GM10248 (cell line): ENCODE measurements around the gene HSPG2.
"Not testable (repeated sequence)": the region's sequence is repeated elsewhere in the genome, so short reads cannot be mapped to it uniquely, and the experiment has no call there.

Experiments
- CTCF ChIA-PET: fragments of 300-600 bp; sonication (Branson Sonifier 250); formaldehyde crosslinking; extraction: SDS; loops from one replicate; lab custom pipeline; 2021; ENCODE audit warnings: antibody characterized with exemption; lab: Yijun Ruan, JAX
- POLR2A ChIA-PET: fragments of 350-650 bp; sonication (Branson Sonifier 250); formaldehyde crosslinking; extraction: SDS; loops from one replicate; lab custom pipeline; 2020; ENCODE audit warnings: antibody characterized with exemption; lab: Yijun Ruan, JAX
- DNase-seq: peaks from one replicate; pipeline ENCODE4 v3.0.0; 2012; ENCODE audit errors: extremely low spot score
- TF ChIP-seq, protein P1 (sequence below): IDR thresholded peaks from 2 replicates; pipeline ENCODE4 v1.5.1; 2012; ENCODE audit warnings: mild to moderate bottlenecking, low read depth; ENCODE audit errors: extremely low read depth, missing control alignments, control extremely low read depth

The HSPG2 gene

GRCh38 chr1:21830792-21831453, 106.2 kb downstream of the HSPG2 start:
- TF ChIP-seq, protein P1, sequence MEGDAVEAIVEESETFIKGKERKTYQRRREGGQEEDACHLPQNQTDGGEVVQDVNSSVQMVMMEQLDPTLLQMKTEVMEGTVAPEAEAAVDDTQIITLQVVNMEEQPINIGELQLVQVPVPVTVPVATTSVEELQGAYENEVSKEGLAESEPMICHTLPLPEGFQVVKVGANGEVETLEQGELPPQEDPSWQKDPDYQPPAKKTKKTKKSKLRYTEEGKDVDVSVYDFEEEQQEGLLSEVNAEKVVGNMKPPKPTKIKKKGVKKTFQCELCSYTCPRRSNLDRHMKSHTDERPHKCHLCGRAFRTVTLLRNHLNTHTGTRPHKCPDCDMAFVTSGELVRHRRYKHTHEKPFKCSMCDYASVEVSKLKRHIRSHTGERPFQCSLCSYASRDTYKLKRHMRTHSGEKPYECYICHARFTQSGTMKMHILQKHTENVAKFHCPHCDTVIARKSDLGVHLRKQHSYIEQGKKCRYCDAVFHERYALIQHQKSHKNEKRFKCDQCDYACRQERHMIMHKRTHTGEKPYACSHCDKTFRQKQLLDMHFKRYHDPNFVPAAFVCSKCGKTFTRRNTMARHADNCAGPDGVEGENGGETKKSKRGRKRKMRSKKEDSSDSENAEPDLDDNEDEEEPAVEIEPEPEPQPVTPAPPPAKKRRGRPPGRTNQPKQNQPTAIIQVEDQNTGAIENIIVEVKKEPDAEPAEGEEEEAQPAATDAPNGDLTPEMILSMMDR, result no peak
- CTCF ChIA-PET, result no interaction called here
- POLR2A ChIA-PET, result no interaction called here
- DNase-seq, result no peak

GRCh38 chr1:21829294-21829693, 107.8 kb downstream of the HSPG2 start:
- TF ChIP-seq, protein P1, result no peak
- POLR2A ChIA-PET, result no interaction called here
- no peak for DNase-seq
- CTCF ChIA-PET, result no interaction called here

GRCh38 chr1:21828506-21829210, 108.5 kb downstream of the HSPG2 start:
- no peak for DNase-seq
- TF ChIP-seq, protein P1, result no peak
- POLR2A ChIA-PET, result no interaction called here
- CTCF ChIA-PET, result no interaction called here

GRCh38 chr1:21828075-21828474, 109.0 kb downstream of the HSPG2 start:
- TF ChIP-seq, protein P1, result no peak
- CTCF ChIA-PET, result interaction anchor here (0.9 kb wide), 1 partner anchor 39 kb away, joined by 3 read pairs; no protein-coding TSS in a partner anchor

DNA sequence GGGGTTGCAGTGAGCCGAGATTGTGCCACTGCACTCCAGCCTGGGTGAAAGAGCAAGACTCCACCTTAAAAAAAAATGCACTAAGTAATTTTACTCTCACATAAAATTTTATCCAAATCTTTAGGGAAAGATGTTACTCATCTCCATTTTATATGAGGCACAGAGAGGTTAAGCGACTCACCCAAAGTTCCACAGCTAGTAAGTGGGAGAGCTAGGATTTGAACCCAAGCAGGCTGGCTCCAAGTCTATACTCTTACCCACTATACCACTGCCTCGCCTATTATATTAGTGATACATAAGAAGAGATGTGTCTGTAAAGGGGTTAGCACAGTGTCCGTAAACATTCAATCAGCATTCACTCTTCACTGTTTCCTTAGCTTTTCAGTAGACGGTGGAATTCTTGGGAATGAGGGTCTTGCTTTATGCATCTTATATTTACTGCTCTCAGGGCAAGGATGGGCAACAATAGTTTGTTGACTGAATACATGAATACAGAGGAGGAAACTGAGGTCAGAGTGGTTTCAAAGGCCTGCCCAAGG, 109.9 kb downstream of the HSPG2 start:
- CTCF ChIA-PET, result interaction anchor here (0.9 kb wide), 1 partner anchor 40 kb away, joined by 3 read pairs; no protein-coding TSS in a partner anchor
- no peak for DNase-seq
- TF ChIP-seq, protein P1, result no peak
- POLR2A ChIA-PET, result no interaction called here

More at GRCh38 chr1:21828075-21828474, 109.0 kb downstream of the HSPG2 start:
- no peak for DNase-seq
- POLR2A ChIA-PET, result no interaction called here

DNA sequence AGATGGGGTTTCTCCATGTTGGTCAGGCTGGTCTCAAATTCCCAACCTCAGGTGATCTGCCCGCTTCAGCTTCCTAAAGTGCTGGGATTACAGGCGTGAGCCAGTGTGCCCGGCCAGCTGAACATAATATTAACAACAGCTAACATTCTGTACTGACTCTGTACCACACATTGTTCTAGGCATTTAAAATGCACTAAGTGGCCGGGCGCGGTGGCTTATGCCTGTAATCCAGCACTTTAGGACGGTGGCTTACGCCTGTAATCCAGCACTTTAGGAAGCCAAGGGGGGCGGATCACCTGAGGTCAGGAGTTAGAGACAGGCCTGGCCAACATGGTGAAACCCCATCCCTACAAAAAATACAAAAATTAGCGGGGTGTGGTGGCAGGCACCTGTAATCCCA, 110.4 kb downstream of the HSPG2 start:
- POLR2A ChIA-PET, DNase-seq, CTCF ChIA-PET: not testable (repeated sequence)

DNA sequence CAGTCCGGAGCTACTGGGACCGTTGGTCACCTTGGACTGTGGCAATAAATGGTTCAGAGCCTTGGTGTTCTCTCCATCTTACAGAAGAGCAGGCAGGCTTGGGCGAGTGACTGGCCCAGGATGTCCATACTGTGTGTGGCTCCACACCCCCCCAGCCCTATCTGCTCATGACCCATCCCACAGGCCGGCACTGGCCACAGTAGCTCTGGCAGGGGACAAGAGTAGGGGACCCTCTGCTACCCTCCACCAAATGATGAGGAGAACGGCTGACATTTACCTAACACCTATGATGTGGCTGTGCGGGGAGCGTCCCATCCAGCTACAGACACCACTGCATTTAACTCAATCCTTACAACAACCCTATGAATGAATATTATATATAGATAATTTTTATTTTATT, 111.7 kb downstream of the HSPG2 start:
- DNase-seq, result no peak
- POLR2A ChIA-PET, result no interaction called here
- TF ChIP-seq, protein P1, result no peak
- CTCF ChIA-PET, result no interaction called here
